Mesendoderm (in vitro differentiated cells): ENCODE measurements around the gene PGC.

Experiments used
- DNase-seq: peaks from one replicate; pipeline ENCODE4 v3.0.0; 2013
- H2AK5ac ChIP-seq: 2 replicates; pipeline ENCODE4 v1.6.1; 2013; ENCODE audit warnings: low read length, inconsistent platforms
- H2BK120ac ChIP-seq: 2 replicates; pipeline ENCODE4 v1.6.1; 2013; ENCODE audit warnings: low read depth, mild to moderate bottlenecking, low read length, moderate library complexity, mixed read lengths
- H2BK15ac ChIP-seq: replicated peaks from 2 replicates; pipeline ENCODE4 v1.6.1; 2013; ENCODE audit warnings: low read depth, mild to moderate bottlenecking, moderate library complexity
- H2BK5ac ChIP-seq: 2 replicates; pipeline ENCODE4 v1.6.1; 2013; ENCODE audit warnings: low read length, inconsistent platforms
- H3K18ac ChIP-seq: 2 replicates; pipeline ENCODE4 v1.6.1; 2013; ENCODE audit warnings: mild to moderate bottlenecking, low read length, mixed read lengths
- H3K23ac ChIP-seq: one replicate; pipeline ENCODE4 v1.6.1; 2013; ENCODE audit warnings: low read length
- H3K27ac ChIP-seq: 2 replicates; pipeline ENCODE4 v1.5.1; 2013; ENCODE audit warnings: low read depth, mild to moderate bottlenecking, inconsistent platforms, low read length, moderate library complexity
- H3K27me3 ChIP-seq: 2 replicates; pipeline ENCODE4 v1.6.1; 2013; ENCODE audit warnings: low read length, control low read depth, mild to moderate bottlenecking, inconsistent platforms; ENCODE audit not compliant: insufficient read depth, poor library complexity
- H3K36me3 ChIP-seq: 2 replicates; pipeline ENCODE4 v1.6.1; 2013; ENCODE audit warnings: low read length, inconsistent platforms; ENCODE audit not compliant: control insufficient read depth, insufficient read depth
- H3K4ac ChIP-seq: one replicate; pipeline ENCODE4 v1.6.1; 2013; ENCODE audit warnings: low read depth, mild to moderate bottlenecking, low read length, moderate library complexity
- H3K4me1 ChIP-seq: 2 replicates; pipeline ENCODE4 v1.6.1; 2013; ENCODE audit warnings: low read depth, low read length, inconsistent platforms; ENCODE audit not compliant: control insufficient read depth
- H3K4me2 ChIP-seq: 2 replicates; pipeline ENCODE4 v1.6.1; 2013; ENCODE audit warnings: low read length
- H3K4me3 ChIP-seq: 2 replicates; pipeline ENCODE4 v1.5.1; 2013; ENCODE audit warnings: mild to moderate bottlenecking, low read length
- H3K56ac ChIP-seq: one replicate; pipeline ENCODE4 v1.6.1; 2013; ENCODE audit warnings: low read length
- H3K79me1 ChIP-seq: 2 replicates; pipeline ENCODE4 v1.6.1; 2013; ENCODE audit warnings: low read length, inconsistent platforms
- H3K79me2 ChIP-seq: 2 replicates; pipeline ENCODE4 v1.6.1; 2013; ENCODE audit warnings: mild to moderate bottlenecking, low read length; ENCODE audit not compliant: control insufficient read depth, insufficient read depth
- H3K9ac ChIP-seq: 2 replicates; pipeline ENCODE4 v1.6.1; 2013; ENCODE audit warnings: low read length, inconsistent platforms
- H4K5ac ChIP-seq: one replicate; pipeline ENCODE4 v1.6.1; 2013; ENCODE audit warnings: low read length
- H4K8ac ChIP-seq: one replicate; pipeline ENCODE4 v1.6.1; 2013; ENCODE audit warnings: low read depth, mild to moderate bottlenecking, control low read depth, low read length, moderate library complexity
- WGBS: extraction: QIAGEN DNeasy Blood & Tissue Kit; methylation state at CpG from one replicate; pipeline ENCODE4 v1.1.7; 2013; ENCODE audit warnings: low lambda C conversion rate, missing lambda C conversion rate; ENCODE audit not compliant: insufficient coverage; ENCODE audit errors: extremely low coverage; 5-methylcytosine and 5-hydroxymethylcytosine counted together

Gene PGC

GRCh38 chr6:41783106-41783780, 36.0 kb upstream of the PGC start:
- H3K27me3 ChIP-seq: peaks cover 5% of the 10 kb centered on the region
- WGBS: no CpG with 5 or more reads among the region's 6 CpGs
- no peak overlapping the region for H2BK15ac ChIP-seq

GRCh38 chr6:41781366-41781730, 34.2 kb upstream of the PGC start:
- Histone ChIP-seq H3K4me3 (no peak overlapping the region), H3K23ac (no peak overlapping the region), H3K27ac (no peak overlapping the region), H3K79me1 (no peaks in the 10 kb centered on the region), H3K9ac (no peak overlapping the region), H2BK5ac (no peak overlapping the region), H4K5ac (no peak overlapping the region), H2AK5ac (no peak overlapping the region), H3K4me2 (no peak overlapping the region), H3K27me3 (peaks cover 5% of the 10 kb centered on the region), H2BK15ac (no peak overlapping the region), H4K8ac (no peak overlapping the region), H3K18ac (no peak overlapping the region), H3K36me3 (no peaks in the 10 kb centered on the region), H3K79me2 (no peaks in the 10 kb centered on the region), H2BK120ac (no peak overlapping the region), H3K56ac (no peak overlapping the region), H3K4ac (no peak overlapping the region), H3K4me1 (peaks cover 2% of the 10 kb centered on the region)
- no CpG with 5 or more reads among the region's 3 CpGs for WGBS
- no peak for DNase-seq

More at GRCh38 chr6:41783106-41783780, 36.0 kb upstream of the PGC start:
- no peak overlapping the region for H3K4me2 ChIP-seq
- H2BK120ac ChIP-seq: no peak overlapping the region
- H3K18ac ChIP-seq: no peak overlapping the region
- no peak overlapping the region for H3K4ac ChIP-seq
- H3K36me3 ChIP-seq: no peaks in the 10 kb centered on the region
- H3K23ac ChIP-seq: no peak overlapping the region
- no peak overlapping the region for H2AK5ac ChIP-seq
- DNase-seq: no peak
- peaks cover 3% of the 10 kb centered on the region for H3K79me2 ChIP-seq
- no peak overlapping the region for H4K5ac ChIP-seq
- H4K8ac ChIP-seq: no peak overlapping the region
- H2BK5ac ChIP-seq: no peak overlapping the region
- peaks cover 2% of the 10 kb centered on the region for H3K4me1 ChIP-seq
- peaks cover 3% of the 10 kb centered on the region for H3K79me1 ChIP-seq
- no peak overlapping the region for H3K4me3 ChIP-seq
- no peak overlapping the region for H3K56ac ChIP-seq
- no peak overlapping the region for H3K9ac ChIP-seq
- H3K27ac ChIP-seq: no peak overlapping the region

GRCh38 chr6:41780551-41781365, 33.6 kb upstream of the PGC start, which contains the start of gene PRICKLE4:
Gene PRICKLE4, plus strand, starts transcription at chr6:41780782. Its CDS starts 2,692 bp downstream, at chr6:41783474.
- peak; percentile 22 for DNase-seq

GRCh38 chr6:41779788-41780550, 32.8 kb upstream of the PGC start, which contains the start of gene FRS3:
Gene FRS3, minus strand, starts transcription at chr6:41779900. Its CDS starts 2,913 bp downstream, at chr6:41776987.
- Histone ChIP-seq H3K4me3 (peak within 1 kb of the TSS; percentile 70), H3K27ac (no peak within 1 kb of the TSS)

More at GRCh38 chr6:41780551-41781365, 33.6 kb upstream of the PGC start, which contains the start of gene PRICKLE4:
- Histone ChIP-seq H3K36me3 (no peaks in the 10 kb centered on the region), H3K79me2 (no peaks in the 10 kb centered on the region), H3K56ac (peak within 1 kb of the TSS; percentile 87), H3K23ac (no peak within 1 kb of the TSS), H3K4me2 (peak within 1 kb of the TSS; percentile 76), H3K4ac (no peak within 1 kb of the TSS), H3K4me1 (peaks cover 2% of the 10 kb centered on the region), H3K18ac (peak within 1 kb of the TSS; percentile 65), H2BK120ac (peak within 1 kb of the TSS; percentile 8), H2BK5ac (no peak within 1 kb of the TSS), H3K9ac (peak within 1 kb of the TSS; percentile 73), H2AK5ac (no peak within 1 kb of the TSS), H3K27me3 (peaks cover 4% of the 10 kb centered on the region), H3K79me1 (no peaks in the 10 kb centered on the region), H2BK15ac (no peak within 1 kb of the TSS), H3K4me3 (peak within 1 kb of the TSS; percentile 70), H4K8ac (no peak within 1 kb of the TSS), H3K27ac (no peak within 1 kb of the TSS), H4K5ac (no peak within 1 kb of the TSS)
- WGBS: no CpG with 5 or more reads among the region's 36 CpGs

GRCh38 chr6:41779336-41779735, 32.1 kb upstream of the PGC start:
- Histone ChIP-seq H3K23ac (no peak overlapping the region), H3K79me2 (no peaks in the 10 kb centered on the region), H3K56ac (peak overlapping the region; percentile 87), H2BK120ac (peak overlapping the region; percentile 8), H4K8ac (no peak overlapping the region), H3K36me3 (no peaks in the 10 kb centered on the region), H3K27ac (no peak overlapping the region), H2AK5ac (peak overlapping the region; percentile 3), H3K9ac (peak overlapping the region; percentile 73), H3K4me2 (peak overlapping the region; percentile 85), H3K4ac (no peak overlapping the region), H3K18ac (peak overlapping the region; percentile 65), H3K4me3 (peak overlapping the region; percentile 70), H2BK5ac (no peak overlapping the region), H2BK15ac (no peak overlapping the region), H4K5ac (no peak overlapping the region), H3K4me1 (peaks cover 2% of the 10 kb centered on the region), H3K79me1 (no peaks in the 10 kb centered on the region), H3K27me3 (no peaks in the 10 kb centered on the region)
- whole genome bisulfite sequencing: no CpG with 5 or more reads among the region's 16 CpGs
- peak; percentile 12 for DNase-seq

More at GRCh38 chr6:41779788-41780550, 32.8 kb upstream of the PGC start, which contains the start of gene FRS3:
- WGBS: no CpG with 5 or more reads among the region's 73 CpGs
- Histone ChIP-seq H3K79me2 (no peaks in the 10 kb centered on the region), H3K56ac (peak within 1 kb of the TSS; percentile 87), H3K9ac (peak within 1 kb of the TSS; percentile 73), H3K23ac (no peak within 1 kb of the TSS), H3K4me2 (peak within 1 kb of the TSS; percentile 85), H2BK120ac (peak within 1 kb of the TSS; percentile 8), H2AK5ac (peak within 1 kb of the TSS; percentile 3), H3K79me1 (no peaks in the 10 kb centered on the region), H2BK5ac (no peak within 1 kb of the TSS), H4K8ac (no peak within 1 kb of the TSS), H2BK15ac (no peak within 1 kb of the TSS), H3K36me3 (no peaks in the 10 kb centered on the region), H3K4me1 (peaks cover 2% of the 10 kb centered on the region), H3K18ac (peak within 1 kb of the TSS; percentile 65), H4K5ac (no peak within 1 kb of the TSS), H3K27me3 (peaks cover under 1% of the 10 kb centered on the region), H3K4ac (no peak within 1 kb of the TSS)
- DNase-seq: peak; percentile 95
